ENCODE measurements around the gene AOX1.

AOX1 gene

DNA sequence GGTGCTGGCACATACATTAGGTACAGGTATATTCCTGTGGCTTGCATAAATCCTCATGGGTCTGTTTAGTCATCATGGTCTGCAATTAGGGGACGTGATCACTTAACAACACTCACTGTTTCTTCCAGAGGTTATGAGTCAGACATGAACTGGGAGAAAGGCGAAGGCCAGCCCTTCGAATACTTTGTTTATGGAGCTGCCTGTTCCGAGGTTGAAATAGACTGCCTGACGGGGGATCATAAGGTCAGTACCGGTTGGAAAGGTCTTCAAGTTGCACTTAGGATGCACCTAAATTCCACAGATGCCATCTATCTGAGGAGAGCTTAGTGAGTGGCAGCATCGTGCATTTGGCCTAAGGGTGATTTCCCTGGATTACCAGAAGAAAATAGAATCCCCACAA is 76.9 kb downstream of the AOX1 start:
- Histone ChIP-seq H3K27ac (ENCODE audit: extremely low read depth, low read depth, low read length) (no peak overlapping the region), H3K36me3 (ENCODE audit: control insufficient read depth in 2 of 2, insufficient read depth in 1 of 2, low read length in 2 of 2) (no peaks in the 10 kb centered on the region), H3K4me1 (ENCODE audit: control insufficient read depth, insufficient read depth, low read length) (no peaks in the 10 kb centered on the region), H3K9me3 (ENCODE audit: control insufficient read depth, insufficient read depth, low read depth, low read length) (no peaks in the 10 kb centered on the region), H3K4me3 (ENCODE audit: low read depth, low read length) (no peak overlapping the region)
- TF ChIP-seq, protein P1, sequence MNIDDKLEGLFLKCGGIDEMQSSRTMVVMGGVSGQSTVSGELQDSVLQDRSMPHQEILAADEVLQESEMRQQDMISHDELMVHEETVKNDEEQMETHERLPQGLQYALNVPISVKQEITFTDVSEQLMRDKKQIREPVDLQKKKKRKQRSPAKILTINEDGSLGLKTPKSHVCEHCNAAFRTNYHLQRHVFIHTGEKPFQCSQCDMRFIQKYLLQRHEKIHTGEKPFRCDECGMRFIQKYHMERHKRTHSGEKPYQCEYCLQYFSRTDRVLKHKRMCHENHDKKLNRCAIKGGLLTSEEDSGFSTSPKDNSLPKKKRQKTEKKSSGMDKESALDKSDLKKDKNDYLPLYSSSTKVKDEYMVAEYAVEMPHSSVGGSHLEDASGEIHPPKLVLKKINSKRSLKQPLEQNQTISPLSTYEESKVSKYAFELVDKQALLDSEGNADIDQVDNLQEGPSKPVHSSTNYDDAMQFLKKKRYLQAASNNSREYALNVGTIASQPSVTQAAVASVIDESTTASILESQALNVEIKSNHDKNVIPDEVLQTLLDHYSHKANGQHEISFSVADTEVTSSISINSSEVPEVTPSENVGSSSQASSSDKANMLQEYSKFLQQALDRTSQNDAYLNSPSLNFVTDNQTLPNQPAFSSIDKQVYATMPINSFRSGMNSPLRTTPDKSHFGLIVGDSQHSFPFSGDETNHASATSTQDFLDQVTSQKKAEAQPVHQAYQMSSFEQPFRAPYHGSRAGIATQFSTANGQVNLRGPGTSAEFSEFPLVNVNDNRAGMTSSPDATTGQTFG (tag by site-specific recombination; IDR thresholded peaks at IDR 0.05; ENCODE audit: borderline replicate concordance): no peak
- TF ChIP-seq, protein P2, sequence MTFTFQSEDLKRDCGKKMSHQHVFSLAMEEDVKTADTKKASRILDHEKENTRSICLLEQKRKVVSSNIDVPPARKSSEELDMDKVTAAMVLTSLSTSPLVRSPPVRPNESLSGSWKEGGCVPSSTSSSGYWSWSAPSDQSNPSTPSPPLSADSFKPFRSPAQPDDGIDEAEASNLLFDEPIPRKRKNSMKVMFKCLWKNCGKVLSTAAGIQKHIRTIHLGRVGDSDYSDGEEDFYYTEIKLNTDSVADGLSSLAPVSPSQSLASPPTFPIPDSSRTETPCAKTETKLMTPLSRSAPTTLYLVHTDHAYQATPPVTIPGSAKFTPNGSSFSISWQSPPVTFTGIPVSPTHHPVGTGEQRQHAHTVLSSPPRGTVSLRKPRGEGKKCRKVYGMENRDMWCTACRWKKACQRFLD (tag by site-specific recombination; IDR thresholded peaks at IDR 0.05): no peak
- CTCF ChIA-PET: interaction anchor here (1.0 kb wide), 1 partner anchor 36 kb away, joined by 3 read pairs; no protein-coding TSS in a partner anchor
- POLR2A ChIA-PET: no interaction called here

DNA sequence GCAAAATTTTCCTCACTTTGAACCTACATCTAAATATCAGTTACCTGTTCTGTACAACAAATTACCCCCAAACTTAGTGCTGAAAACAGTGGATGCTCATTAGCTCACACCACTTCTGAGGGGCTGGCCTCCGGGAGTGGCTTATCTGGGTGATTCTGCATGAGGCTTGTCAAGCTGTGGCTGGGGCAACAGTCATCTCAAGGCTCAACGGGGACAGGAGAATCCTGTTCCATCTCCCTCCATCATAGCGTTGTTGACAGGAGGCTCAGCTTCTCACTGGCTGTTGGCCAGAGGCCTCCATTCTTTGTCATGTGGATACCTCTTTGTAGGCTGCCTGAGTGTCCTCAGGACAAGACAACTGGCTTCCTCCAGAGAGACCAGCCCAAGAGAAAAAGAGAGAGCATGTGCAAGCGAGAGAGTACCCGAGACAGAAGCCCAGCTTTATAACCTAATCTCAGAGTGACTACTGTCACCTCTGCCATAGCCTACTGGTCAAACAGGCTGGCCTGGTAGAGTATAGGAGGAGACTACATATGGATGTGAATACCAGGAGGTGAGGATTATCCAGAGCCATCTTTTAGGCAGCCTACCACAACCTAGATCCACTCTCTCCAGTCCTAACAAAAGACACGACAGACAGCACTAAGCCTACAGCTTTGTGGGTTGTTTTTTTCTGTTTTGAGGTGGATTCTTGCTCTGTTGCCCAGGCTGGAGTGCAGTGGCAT is 79.1 kb downstream of the AOX1 start:
- CTCF ChIA-PET: no interaction called here
- H3K27ac ChIP-seq (ENCODE audit: extremely low read depth, low read depth, low read length): no peak overlapping the region
- H3K4me3 ChIP-seq (ENCODE audit: low read depth, low read length): no peak overlapping the region
- no peaks in the 10 kb centered on the region for H3K36me3 ChIP-seq (ENCODE audit: control insufficient read depth in 2 of 2, insufficient read depth in 1 of 2, low read length in 2 of 2)
- POLR2A ChIA-PET: no interaction called here
- TF ChIP-seq, protein P3, sequence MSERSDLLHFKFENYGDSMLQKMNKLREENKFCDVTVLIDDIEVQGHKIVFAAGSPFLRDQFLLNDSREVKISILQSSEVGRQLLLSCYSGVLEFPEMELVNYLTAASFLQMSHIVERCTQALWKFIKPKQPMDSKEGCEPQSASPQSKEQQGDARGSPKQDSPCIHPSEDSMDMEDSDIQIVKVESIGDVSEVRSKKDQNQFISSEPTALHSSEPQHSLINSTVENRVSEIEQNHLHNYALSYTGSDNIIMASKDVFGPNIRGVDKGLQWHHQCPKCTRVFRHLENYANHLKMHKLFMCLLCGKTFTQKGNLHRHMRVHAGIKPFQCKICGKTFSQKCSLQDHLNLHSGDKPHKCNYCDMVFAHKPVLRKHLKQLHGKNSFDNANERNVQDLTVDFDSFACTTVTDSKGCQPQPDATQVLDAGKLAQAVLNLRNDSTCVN (tag by site-specific recombination; optimal IDR thresholded peaks at IDR 0.05): no peak
- no peak for TF ChIP-seq ZNF548 (tag by site-specific recombination; IDR thresholded peaks at IDR 0.05)
- TF ChIP-seq ZNF274 (IDR thresholded peaks at IDR 0.05; ENCODE audit: low read length): no peak
- TF ChIP-seq ZNF274 (tag by site-specific recombination; IDR thresholded peaks at IDR 0.05; ENCODE audit: borderline replicate concordance): no peak
- TF ChIP-seq, protein P4, sequence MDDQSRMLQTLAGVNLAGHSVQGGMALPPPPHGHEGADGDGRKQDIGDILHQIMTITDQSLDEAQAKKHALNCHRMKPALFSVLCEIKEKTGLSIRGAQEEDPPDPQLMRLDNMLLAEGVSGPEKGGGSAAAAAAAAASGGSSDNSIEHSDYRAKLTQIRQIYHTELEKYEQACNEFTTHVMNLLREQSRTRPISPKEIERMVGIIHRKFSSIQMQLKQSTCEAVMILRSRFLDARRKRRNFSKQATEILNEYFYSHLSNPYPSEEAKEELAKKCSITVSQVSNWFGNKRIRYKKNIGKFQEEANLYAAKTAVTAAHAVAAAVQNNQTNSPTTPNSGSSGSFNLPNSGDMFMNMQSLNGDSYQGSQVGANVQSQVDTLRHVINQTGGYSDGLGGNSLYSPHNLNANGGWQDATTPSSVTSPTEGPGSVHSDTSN (CRISPR knock-in tag; IDR thresholded peaks at IDR 0.05): no peak
- TF ChIP-seq ZNF23 (tag by site-specific recombination; IDR thresholded peaks at IDR 0.05; ENCODE audit: borderline replicate concordance): no peak
- TF ChIP-seq, protein P5, sequence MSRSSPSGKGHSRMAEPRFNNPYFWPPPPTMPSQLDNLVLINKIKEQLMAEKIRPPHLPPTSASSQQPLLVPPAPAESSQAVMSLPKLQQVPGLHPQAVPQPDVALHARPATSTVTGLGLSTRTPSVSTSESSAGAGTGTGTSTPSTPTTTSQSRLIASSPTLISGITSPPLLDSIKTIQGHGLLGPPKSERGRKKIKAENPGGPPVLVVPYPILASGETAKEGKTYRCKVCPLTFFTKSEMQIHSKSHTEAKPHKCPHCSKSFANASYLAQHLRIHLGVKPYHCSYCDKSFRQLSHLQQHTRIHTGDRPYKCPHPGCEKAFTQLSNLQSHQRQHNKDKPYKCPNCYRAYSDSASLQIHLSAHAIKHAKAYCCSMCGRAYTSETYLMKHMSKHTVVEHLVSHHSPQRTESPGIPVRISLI (tag by site-specific recombination; IDR thresholded peaks at IDR 0.05): no peak
- TF ChIP-seq ZNF175 (tag by site-specific recombination; IDR thresholded peaks at IDR 0.05): no peak
- no peak for TF ChIP-seq ZNF157 (tag by site-specific recombination; IDR thresholded peaks at IDR 0.05)
- TF ChIP-seq ZBTB1 (tag by site-specific recombination; IDR thresholded peaks at IDR 0.05): no peak
- TF ChIP-seq, protein P6, sequence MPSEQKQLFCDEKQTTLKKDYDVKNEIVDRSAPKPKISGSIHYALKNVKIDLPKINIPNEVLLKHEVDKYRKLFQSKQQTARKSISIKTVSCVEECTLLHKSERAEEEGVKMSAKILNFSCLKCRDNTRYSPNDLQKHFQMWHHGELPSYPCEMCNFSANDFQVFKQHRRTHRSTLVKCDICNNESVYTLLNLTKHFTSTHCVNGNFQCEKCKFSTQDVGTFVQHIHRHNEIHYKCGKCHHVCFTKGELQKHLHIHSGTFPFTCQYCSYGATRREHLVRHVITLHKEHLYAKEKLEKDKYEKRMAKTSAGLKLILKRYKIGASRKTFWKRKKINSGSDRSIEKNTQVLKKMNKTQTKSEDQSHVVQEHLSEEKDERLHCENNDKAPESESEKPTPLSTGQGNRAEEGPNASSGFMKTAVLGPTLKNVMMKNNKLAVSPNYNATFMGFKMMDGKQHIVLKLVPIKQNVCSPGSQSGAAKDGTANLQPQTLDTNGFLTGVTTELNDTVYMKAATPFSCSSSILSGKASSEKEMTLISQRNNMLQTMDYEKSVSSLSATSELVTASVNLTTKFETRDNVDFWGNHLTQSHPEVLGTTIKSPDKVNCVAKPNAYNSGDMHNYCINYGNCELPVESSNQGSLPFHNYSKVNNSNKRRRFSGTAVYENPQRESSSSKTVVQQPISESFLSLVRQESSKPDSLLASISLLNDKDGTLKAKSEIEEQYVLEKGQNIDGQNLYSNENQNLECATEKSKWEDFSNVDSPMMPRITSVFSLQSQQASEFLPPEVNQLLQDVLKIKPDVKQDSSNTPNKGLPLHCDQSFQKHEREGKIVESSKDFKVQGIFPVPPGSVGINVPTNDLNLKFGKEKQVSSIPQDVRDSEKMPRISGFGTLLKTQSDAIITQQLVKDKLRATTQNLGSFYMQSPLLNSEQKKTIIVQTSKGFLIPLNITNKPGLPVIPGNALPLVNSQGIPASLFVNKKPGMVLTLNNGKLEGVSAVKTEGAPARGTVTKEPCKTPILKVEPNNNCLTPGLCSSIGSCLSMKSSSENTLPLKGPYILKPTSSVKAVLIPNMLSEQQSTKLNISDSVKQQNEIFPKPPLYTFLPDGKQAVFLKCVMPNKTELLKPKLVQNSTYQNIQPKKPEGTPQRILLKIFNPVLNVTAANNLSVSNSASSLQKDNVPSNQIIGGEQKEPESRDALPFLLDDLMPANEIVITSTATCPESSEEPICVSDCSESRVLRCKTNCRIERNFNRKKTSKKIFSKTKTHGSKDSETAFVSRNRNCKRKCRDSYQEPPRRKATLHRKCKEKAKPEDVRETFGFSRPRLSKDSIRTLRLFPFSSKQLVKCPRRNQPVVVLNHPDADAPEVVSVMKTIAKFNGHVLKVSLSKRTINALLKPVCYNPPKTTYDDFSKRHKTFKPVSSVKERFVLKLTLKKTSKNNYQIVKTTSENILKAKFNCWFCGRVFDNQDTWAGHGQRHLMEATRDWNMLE (tag by site-specific recombination; conservative IDR thresholded peaks at IDR 0.05; ENCODE audit: low read depth): no peak
- TF ChIP-seq, protein P7, sequence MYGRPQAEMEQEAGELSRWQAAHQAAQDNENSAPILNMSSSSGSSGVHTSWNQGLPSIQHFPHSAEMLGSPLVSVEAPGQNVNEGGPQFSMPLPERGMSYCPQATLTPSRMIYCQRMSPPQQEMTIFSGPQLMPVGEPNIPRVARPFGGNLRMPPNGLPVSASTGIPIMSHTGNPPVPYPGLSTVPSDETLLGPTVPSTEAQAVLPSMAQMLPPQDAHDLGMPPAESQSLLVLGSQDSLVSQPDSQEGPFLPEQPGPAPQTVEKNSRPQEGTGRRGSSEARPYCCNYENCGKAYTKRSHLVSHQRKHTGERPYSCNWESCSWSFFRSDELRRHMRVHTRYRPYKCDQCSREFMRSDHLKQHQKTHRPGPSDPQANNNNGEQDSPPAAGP (tag by site-specific recombination; IDR thresholded peaks at IDR 0.05): no peak
- TF ChIP-seq, protein P8, sequence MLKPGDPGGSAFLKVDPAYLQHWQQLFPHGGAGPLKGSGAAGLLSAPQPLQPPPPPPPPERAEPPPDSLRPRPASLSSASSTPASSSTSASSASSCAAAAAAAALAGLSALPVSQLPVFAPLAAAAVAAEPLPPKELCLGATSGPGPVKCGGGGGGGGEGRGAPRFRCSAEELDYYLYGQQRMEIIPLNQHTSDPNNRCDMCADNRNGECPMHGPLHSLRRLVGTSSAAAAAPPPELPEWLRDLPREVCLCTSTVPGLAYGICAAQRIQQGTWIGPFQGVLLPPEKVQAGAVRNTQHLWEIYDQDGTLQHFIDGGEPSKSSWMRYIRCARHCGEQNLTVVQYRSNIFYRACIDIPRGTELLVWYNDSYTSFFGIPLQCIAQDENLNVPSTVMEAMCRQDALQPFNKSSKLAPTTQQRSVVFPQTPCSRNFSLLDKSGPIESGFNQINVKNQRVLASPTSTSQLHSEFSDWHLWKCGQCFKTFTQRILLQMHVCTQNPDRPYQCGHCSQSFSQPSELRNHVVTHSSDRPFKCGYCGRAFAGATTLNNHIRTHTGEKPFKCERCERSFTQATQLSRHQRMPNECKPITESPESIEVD (tag by site-specific recombination; IDR thresholded peaks at IDR 0.05): no peak
- no peaks in the 10 kb centered on the region for H3K9me3 ChIP-seq (ENCODE audit: control insufficient read depth, insufficient read depth, low read depth, low read length)
- no peaks in the 10 kb centered on the region for H3K4me1 ChIP-seq (ENCODE audit: control insufficient read depth, insufficient read depth, low read length)
